ENCODE measurements around the gene PSMD9. TPM values are rescaled to one million over a fixed set of nuclear protein-coding genes. Genes with fewer than 3 reads are reported as not detected.

Gene PSMD9
- total RNA-seq, 2 donors from 2014 or later = 41.4 to 50.9 TPM

DNA sequence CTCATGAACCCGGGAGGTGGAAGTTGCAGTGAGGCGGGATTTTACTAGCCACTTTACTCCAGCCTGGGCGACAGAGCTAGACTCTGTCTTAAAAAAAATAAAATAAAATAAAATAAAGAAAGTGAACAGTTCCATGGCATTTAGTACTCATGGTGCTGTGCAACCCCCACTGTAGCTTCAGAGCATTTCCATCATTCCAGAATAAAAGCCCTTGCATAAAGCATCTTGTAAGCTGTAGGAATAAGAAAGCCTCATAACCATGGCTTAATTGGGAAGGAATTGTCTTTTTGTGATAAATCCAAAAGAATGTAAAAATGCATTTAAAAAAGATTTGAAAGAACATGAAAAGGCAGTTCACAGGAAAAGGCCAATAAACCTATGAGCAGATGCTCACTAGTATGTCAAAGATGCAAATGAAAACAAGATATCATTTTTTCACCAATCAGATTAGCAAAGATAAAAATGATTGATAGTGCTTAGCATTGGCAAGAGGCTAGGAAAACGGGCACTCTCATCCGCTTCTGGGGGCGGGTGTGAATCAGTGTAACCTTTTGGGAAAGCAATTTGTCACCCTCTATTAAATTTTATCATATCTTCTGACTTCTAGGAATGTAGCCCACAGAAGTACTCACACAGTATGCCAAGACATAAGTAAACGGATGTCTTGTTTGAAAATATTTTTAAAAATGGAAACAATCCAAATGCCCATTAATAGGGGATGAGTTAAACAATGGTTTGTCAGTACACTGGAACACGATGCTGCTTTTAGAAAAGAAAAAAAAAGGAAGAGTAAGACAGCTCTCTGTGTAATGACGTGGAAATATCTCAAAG, 76.4 kb downstream of the PSMD9 start:
- Histone ChIP-seq H3K9me3 (ENCODE audit: control insufficient read depth, low read length) (no peaks in the 10 kb centered on the region), H3K4me3 (ENCODE audit: low read length) (no peak overlapping the region), H3K27ac (ENCODE audit: low read depth, low read length) (no peak overlapping the region), H3K9ac (ENCODE audit: extremely low read depth, low read length, poor library complexity, severe bottlenecking) (no peak overlapping the region), H3K4me1 (ENCODE audit: control insufficient read depth, insufficient read depth, low read length) (no peaks in the 10 kb centered on the region), H3K27me3 (ENCODE audit: control insufficient read depth, insufficient read depth, low read length, poor library complexity, severe bottlenecking) (no peaks in the 10 kb centered on the region), H3K36me3 (ENCODE audit: control insufficient read depth, insufficient read depth, low read length) (peaks cover 9% of the 10 kb centered on the region)
- DNase-seq = peak; percentile 24
- no peaks in the 10 kb centered on the region for H3K4me1 Mint-ChIP-seq
- no peak overlapping the region for H3K27ac Mint-ChIP-seq
- H3K9me3 Mint-ChIP-seq = no peaks in the 10 kb centered on the region
- 97 to 100% methylated on average over 2 to 8 of the region's 9 CpGs for WGBS, 2 experiments (ENCODE audit: insufficient coverage in 1 of 2, insufficient read length in 1 of 2)
- H3K36me3 Mint-ChIP-seq (ENCODE audit: low read depth) = peaks cover 7% of the 10 kb centered on the region
- H3K27me3 Mint-ChIP-seq (ENCODE audit: insufficient read depth) = no peaks in the 10 kb centered on the region
- TF ChIP-seq, protein P1, sequence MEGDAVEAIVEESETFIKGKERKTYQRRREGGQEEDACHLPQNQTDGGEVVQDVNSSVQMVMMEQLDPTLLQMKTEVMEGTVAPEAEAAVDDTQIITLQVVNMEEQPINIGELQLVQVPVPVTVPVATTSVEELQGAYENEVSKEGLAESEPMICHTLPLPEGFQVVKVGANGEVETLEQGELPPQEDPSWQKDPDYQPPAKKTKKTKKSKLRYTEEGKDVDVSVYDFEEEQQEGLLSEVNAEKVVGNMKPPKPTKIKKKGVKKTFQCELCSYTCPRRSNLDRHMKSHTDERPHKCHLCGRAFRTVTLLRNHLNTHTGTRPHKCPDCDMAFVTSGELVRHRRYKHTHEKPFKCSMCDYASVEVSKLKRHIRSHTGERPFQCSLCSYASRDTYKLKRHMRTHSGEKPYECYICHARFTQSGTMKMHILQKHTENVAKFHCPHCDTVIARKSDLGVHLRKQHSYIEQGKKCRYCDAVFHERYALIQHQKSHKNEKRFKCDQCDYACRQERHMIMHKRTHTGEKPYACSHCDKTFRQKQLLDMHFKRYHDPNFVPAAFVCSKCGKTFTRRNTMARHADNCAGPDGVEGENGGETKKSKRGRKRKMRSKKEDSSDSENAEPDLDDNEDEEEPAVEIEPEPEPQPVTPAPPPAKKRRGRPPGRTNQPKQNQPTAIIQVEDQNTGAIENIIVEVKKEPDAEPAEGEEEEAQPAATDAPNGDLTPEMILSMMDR (conservative IDR thresholded peaks at IDR 0.05) = no peak
- no peak overlapping the region for H3K4me3 Mint-ChIP-seq

DNA sequence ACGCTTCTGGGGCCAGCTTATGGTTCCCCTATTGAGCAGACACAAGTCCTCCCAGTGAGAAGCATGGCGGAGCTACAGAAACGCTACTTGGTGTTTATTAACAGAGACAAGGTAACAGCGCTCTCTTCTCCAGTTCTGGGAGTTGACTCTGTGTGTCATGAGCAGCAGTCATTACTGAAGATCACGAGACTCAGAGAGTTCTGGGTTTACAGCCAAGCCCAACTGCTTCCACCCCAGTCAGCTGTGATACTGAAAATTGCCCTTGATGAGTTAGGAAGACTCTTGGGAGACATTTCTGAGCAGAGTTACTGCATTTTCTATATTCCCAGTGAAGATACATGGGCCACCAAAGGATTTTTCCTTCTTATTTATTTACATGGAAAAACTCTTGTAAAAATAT, 78.4 kb downstream of the PSMD9 start:
- peaks cover 6% of the 10 kb centered on the region for H3K9me3 Mint-ChIP-seq
- H3K27ac ChIP-seq (ENCODE audit: low read depth, low read length) = no peak overlapping the region
- no peaks in the 10 kb centered on the region for H3K4me1 ChIP-seq (ENCODE audit: control insufficient read depth, insufficient read depth, low read length)
- H3K4me3 Mint-ChIP-seq = no peak overlapping the region
- no peak for DNase-seq
- H3K9ac ChIP-seq (ENCODE audit: extremely low read depth, low read length, poor library complexity, severe bottlenecking) = no peak overlapping the region
- no peak overlapping the region for H3K4me3 ChIP-seq (ENCODE audit: low read length)
- H3K27me3 Mint-ChIP-seq (ENCODE audit: insufficient read depth) = no peaks in the 10 kb centered on the region
- no peaks in the 10 kb centered on the region for H3K4me1 Mint-ChIP-seq
- WGBS, 2 experiments (ENCODE audit: insufficient coverage in 1 of 2, insufficient read length in 1 of 2) = 93 to 96% methylated on average over 4 to 5 of the region's 5 CpGs
- no peaks in the 10 kb centered on the region for H3K27me3 ChIP-seq (ENCODE audit: control insufficient read depth, insufficient read depth, low read length, poor library complexity, severe bottlenecking)
- TF ChIP-seq, protein P1 (conservative IDR thresholded peaks at IDR 0.05) = no peak
- no peaks in the 10 kb centered on the region for H3K9me3 ChIP-seq (ENCODE audit: control insufficient read depth, low read length)
- H3K27ac Mint-ChIP-seq = no peak overlapping the region
- peaks cover 6% of the 10 kb centered on the region for H3K36me3 ChIP-seq (ENCODE audit: control insufficient read depth, insufficient read depth, low read length)
- H3K36me3 Mint-ChIP-seq (ENCODE audit: low read depth) = peaks cover 7% of the 10 kb centered on the region

Other genes with a start within 250 kb of the PSMD9 start
- 1 to 10 TPM; 1.4 to 1.6 TPM for gene MORN3, start 219.1 kb upstream of the PSMD9 start, total RNA-seq
- 10 to 100 TPM; 21.8 to 25.3 TPM for gene TMEM120B, start 176.0 kb upstream of the PSMD9 start, total RNA-seq
- gene RHOF, start 95.1 kb upstream of the PSMD9 start, total RNA-seq = 10 to 100 TPM; 31.0 to 35.6 TPM
- gene SETD1B, start 84.8 kb upstream of the PSMD9 start, total RNA-seq = 10 to 100 TPM; 30.7 to 32.6 TPM
- gene HPD, start 29.9 kb upstream of the PSMD9 start, total RNA-seq = under 1 TPM; 0.55 to 0.71 TPM
- 10 to 100 TPM in 1 of 2 donors, 1 to 10 TPM in 1; 3.4 to 11.2 TPM for gene CFAP251, start 29.8 kb downstream of the PSMD9 start, total RNA-seq
- gene BCL7A, start 133.1 kb downstream of the PSMD9 start, total RNA-seq = 10 to 100 TPM; 22.3 to 28.9 TPM
- 10 to 100 TPM; 27.4 to 32.2 TPM for gene MLXIP, start 190.0 kb downstream of the PSMD9 start, total RNA-seq

All from endodermal cell (in vitro differentiated cells).